K562 (cell line): Measurements from ENCODE around the gene TMEM150A. TPM values are rescaled to one million over a fixed set of nuclear protein-coding genes. Genes with fewer than 3 reads are reported as not detected.
A peak's percentile ranks its signal among the peaks of the same experiment; 100 is the strongest.

Experiments
- CBX5 ChIP-seq: IDR thresholded peaks from 2 replicates; pipeline ENCODE4 v1.6.1; 2014; ENCODE audit warnings: low read depth, borderline replicate concordance
- CREM ChIP-seq: IDR thresholded peaks from 2 replicates; pipeline ENCODE4 v1.6.1; 2014; ENCODE audit warnings: antibody characterized with exemption, low read depth
- HDAC2 ChIP-seq: fragments of 450-650 bp; IDR thresholded peaks from 2 replicates; pipeline ENCODE4 v1.6.1; 2016; ENCODE audit warnings: mild to moderate bottlenecking
- HMG20A ChIP-seq: fragments of 450-650 bp; formaldehyde crosslinking; conservative IDR thresholded peaks from 2 replicates; pipeline ENCODE4 v1.4.0; 2020; ENCODE audit warnings: mild to moderate bottlenecking, mixed read lengths
- KDM5B ChIP-seq: fragments of 200-600 bp; sonication (generic); IDR thresholded peaks from 2 replicates; pipeline ENCODE4 v1.6.1; 2012; ENCODE audit warnings: low read depth, mild to moderate bottlenecking, moderate library complexity, low read length, control low read depth, inconsistent platforms; ENCODE audit not compliant: insufficient replicate concordance
- RB1 ChIP-seq: fragments of 450-650 bp; IDR thresholded peaks from 2 replicates; pipeline ENCODE4 v1.6.1; 2017; ENCODE audit warnings: low read depth, mild to moderate bottlenecking
- SREBF1 ChIP-seq: fragments of 150-350 bp; IDR thresholded peaks from 2 replicates; pipeline ENCODE4 v1.6.1; 2014; ENCODE audit warnings: antibody characterized with exemption, low read depth, low read length, borderline replicate concordance
- TAF1 ChIP-seq: IDR thresholded peaks from 2 replicates; pipeline ENCODE4 v1.6.1; 2011; ENCODE audit warnings: mild to moderate bottlenecking, low read length, moderate library complexity; ENCODE audit not compliant: insufficient read depth, control insufficient read depth, severe bottlenecking; ENCODE audit errors: extremely low read depth
- ZNF507 ChIP-seq: conservative IDR thresholded peaks from 2 replicates; pipeline ENCODE4 v1.6.1; 2017; ENCODE audit warnings: missing genetic modification characterization, missing compliant biosample characterization
- ZNF583 ChIP-seq: fragments of 250-450 bp; sonication (Bioruptor Pico); IDR thresholded peaks from 2 replicates; pipeline ENCODE4 v1.4.0; 2020
- ZNF589 ChIP-seq: fragments of 200-800 bp; sonication (Bioruptor generic); IDR thresholded peaks from 2 replicates; pipeline ENCODE4 v1.6.1; 2016; ENCODE audit warnings: low read depth, missing genetic modification characterization, missing compliant biosample characterization
- polyA plus RNA-seq, 8 experiments: library from polyadenylated mRNA; depleted of rRNA in 4 of 8; stranded (reverse) in 5 of 8; unstranded in 3 of 8; fragments of >200 nt; fragmentation: Nextera tagmentation in 2 of 8; fragmentation: Illumina TruSeq in 1 of 8; extraction: Ambion mirVana in 2 of 8; extraction: Trizol in 1 of 8; gene quantifications; 2 replicates each; pipeline versions ENCODE4 v1.2.1 to v1.2.3, GENCODE V29; 2011 to 2014; ENCODE audit warnings: inconsistent platforms in 1 of 8, missing spikeins in 1 of 8
- total RNA-seq, 7 experiments: library from RNA; depleted of rRNA in 6 of 7; stranded (reverse); fragments of >200 nt in 6 of 7; fragmentation: Illumina TruSeq in 2 of 7; extraction: Trizol in 2 of 7; gene quantifications; 2 replicates each; pipeline versions ENCODE4 v1.2.1 to v1.2.3, GENCODE V29; 2011 to 2021; ENCODE audit warnings: low replicate concordance in 1 of 7
- TF ChIP-seq, protein P1 (sequence below): fragments of 450-650 bp; IDR thresholded peaks from 2 replicates; pipeline ENCODE4 v1.6.1; 2016; ENCODE audit warnings: low read depth
- TF ChIP-seq, protein P2 (sequence below): fragments of 250-450 bp; sonication (Bioruptor Pico); IDR thresholded peaks from 2 replicates; pipeline ENCODE4 v1.9.0; 2021; ENCODE audit warnings: mild to moderate bottlenecking, inconsistent platforms
- TF ChIP-seq, protein P3 (sequence below): fragments of 200-800 bp; sonication (Bioruptor generic); IDR thresholded peaks from 2 replicates; pipeline ENCODE4 v1.6.1; 2017; ENCODE audit warnings: missing genetic modification characterization, missing compliant biosample characterization

Gene TMEM150A
- total and polyA plus RNA-seq, 9 of the 15 experiments (the other 6 are each of a cell fraction or from before 2014, with no cell fraction given) = 3.9 to 17.1 (median 8.4) TPM

DNA sequence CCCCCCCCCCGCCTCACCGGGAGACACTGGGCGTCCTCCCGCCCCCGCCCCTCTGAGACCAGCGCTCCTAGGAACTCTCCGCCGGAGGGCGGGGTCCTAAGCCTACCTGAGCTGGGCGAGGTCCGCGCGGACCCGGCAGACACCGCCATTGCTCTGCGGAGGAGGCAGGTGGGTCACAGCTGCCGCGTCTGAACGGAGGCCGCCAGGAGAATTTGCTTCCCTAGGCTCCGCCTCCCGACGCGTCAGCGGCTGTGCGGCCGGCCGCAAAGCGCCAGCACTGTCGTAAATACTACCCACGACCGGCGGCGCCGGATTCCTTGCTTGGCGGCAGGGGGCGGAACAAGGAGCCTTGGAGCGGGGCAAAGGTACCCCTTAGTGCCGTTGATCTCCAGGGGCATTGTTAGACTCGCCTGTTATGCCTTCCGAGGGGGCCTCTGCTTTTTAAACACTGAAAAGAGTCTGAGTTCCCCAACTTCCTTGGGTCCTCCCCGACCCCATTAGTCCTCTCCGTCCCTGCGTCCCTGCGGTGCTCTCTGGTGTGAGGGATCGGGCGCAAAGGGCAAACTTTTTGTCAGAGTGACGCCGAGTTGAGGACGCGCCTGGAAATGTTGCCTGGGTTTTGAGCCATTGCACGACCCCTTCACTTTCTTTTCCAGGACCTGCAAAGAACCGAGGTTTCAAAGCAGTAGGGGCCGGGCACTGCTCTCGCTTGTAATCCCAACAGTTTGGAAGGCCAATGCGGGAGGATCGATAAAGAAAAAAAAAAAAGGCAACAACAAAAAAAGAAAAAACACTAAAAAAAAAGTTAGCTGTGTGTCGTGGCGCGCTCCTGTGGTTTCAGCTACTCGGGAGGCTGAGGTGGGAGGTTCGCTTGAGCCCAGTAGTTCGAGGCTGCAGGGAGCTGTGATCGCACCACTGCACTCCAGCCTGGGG, 41.0 kb downstream of the TMEM150A start, which contains the start of gene GGCX (continued):
- TF ChIP-seq, protein P1, sequence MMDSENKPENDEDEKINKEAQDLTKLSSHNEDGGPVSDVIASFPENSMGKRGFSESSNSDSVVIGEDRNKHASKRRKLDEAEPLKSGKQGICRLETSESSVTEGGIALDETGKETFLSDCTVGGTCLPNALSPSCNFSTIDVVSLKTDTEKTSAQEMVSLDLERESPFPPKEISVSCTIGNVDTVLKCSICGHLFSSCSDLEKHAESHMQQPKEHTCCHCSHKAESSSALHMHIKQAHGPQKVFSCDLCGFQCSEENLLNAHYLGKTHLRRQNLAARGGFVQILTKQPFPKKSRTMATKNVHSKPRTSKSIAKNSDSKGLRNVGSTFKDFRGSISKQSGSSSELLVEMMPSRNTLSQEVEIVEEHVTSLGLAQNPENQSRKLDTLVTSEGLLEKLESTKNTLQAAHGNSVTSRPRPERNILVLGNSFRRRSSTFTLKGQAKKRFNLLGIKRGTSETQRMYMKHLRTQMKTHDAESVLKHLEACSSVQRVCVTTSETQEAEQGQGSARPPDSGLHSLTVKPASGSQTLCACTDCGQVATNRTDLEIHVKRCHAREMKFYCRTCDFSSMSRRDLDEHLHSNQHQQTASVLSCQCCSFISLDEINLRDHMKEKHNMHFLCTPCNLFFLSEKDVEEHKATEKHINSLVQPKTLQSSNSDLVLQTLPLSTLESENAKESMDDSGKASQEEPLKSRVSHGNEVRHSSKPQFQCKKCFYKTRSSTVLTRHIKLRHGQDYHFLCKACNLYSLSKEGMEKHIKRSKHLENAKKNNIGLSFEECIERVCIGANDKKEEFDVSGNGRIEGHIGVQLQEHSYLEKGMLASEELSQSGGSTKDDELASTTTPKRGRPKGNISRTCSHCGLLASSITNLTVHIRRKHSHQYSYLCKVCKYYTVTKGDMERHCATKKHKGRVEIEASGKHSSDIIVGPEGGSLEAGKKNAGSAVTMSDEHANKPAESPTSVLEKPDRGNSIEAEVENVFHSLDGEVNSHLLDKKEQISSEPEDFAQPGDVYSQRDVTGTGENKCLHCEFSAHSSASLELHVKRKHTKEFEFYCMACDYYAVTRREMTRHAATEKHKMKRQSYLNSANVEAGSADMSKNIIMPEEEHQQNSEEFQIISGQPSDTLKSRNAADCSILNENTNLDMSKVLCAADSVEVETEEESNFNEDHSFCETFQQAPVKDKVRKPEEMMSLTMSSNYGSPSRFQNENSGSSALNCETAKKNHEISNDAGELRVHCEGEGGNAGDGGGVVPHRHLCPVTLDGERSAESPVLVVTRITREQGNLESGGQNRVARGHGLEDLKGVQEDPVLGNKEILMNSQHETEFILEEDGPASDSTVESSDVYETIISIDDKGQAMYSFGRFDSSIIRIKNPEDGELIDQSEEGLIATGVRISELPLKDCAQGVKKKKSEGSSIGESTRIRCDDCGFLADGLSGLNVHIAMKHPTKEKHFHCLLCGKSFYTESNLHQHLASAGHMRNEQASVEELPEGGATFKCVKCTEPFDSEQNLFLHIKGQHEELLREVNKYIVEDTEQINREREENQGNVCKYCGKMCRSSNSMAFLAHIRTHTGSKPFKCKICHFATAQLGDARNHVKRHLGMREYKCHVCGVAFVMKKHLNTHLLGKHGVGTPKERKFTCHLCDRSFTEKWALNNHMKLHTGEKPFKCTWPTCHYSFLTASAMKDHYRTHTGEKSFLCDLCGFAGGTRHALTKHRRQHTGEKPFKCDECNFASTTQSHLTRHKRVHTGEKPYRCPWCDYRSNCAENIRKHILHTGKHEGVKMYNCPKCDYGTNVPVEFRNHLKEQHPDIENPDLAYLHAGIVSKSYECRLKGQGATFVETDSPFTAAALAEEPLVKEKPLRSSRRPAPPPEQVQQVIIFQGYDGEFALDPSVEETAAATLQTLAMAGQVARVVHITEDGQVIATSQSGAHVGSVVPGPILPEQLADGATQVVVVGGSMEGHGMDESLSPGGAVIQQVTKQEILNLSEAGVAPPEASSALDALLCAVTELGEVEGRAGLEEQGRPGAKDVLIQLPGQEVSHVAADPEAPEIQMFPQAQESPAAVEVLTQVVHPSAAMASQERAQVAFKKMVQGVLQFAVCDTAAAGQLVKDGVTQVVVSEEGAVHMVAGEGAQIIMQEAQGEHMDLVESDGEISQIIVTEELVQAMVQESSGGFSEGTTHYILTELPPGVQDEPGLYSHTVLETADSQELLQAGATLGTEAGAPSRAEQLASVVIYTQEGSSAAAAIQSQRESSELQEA = peak; percentile 85
- TF ChIP-seq CREM (peak; percentile 93), ZNF507 (tag) (no peak), HMG20A (CRISPR knock-in tag) (no peak), ZNF589 (CRISPR knock-in tag) (0 out of 2 replicates have a peak, but pooled peaks have one; percentile 29), KDM5B (peak; percentile 94), TAF1 (peak; percentile 82), SREBF1 (no peak), RB1 (peak; percentile 65; the same call in 1 of the 2 replicates), ZNF583 (CRISPR knock-in tag) (no peak), CBX5 (no peak), HDAC2 (0 out of 2 replicates have a peak, but pooled peaks have one; percentile 57)
- TF ChIP-seq, protein P2, sequence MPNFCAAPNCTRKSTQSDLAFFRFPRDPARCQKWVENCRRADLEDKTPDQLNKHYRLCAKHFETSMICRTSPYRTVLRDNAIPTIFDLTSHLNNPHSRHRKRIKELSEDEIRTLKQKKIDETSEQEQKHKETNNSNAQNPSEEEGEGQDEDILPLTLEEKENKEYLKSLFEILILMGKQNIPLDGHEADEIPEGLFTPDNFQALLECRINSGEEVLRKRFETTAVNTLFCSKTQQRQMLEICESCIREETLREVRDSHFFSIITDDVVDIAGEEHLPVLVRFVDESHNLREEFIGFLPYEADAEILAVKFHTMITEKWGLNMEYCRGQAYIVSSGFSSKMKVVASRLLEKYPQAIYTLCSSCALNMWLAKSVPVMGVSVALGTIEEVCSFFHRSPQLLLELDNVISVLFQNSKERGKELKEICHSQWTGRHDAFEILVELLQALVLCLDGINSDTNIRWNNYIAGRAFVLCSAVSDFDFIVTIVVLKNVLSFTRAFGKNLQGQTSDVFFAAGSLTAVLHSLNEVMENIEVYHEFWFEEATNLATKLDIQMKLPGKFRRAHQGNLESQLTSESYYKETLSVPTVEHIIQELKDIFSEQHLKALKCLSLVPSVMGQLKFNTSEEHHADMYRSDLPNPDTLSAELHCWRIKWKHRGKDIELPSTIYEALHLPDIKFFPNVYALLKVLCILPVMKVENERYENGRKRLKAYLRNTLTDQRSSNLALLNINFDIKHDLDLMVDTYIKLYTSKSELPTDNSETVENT = peak; percentile 74
- TF ChIP-seq, protein P3, sequence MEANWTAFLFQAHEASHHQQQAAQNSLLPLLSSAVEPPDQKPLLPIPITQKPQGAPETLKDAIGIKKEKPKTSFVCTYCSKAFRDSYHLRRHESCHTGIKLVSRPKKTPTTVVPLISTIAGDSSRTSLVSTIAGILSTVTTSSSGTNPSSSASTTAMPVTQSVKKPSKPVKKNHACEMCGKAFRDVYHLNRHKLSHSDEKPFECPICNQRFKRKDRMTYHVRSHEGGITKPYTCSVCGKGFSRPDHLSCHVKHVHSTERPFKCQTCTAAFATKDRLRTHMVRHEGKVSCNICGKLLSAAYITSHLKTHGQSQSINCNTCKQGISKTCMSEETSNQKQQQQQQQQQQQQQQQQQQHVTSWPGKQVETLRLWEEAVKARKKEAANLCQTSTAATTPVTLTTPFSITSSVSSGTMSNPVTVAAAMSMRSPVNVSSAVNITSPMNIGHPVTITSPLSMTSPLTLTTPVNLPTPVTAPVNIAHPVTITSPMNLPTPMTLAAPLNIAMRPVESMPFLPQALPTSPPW (CRISPR knock-in tag) = peak; percentile 75
